Breast epithelium (tissue), 3 donors: ENCODE data around the gene PSORS1C1.

ENCODE experiments used
- CTCF ChIP-seq, 3 donors: fragments of 450-650 bp; IDR thresholded peaks; one replicate each; pipeline ENCODE4 v1.5.1; 2016 to 2017; ENCODE audit warnings: antibody characterized with exemption in 3 of 3, mild to moderate bottlenecking in 3 of 3, moderate library complexity in 3 of 3
- POLR2A ChIP-seq: fragments of 450-650 bp; IDR thresholded peaks from one replicate; pipeline ENCODE4 v1.6.1; 2016; ENCODE audit warnings: antibody characterized with exemption, mild to moderate bottlenecking, moderate library complexity
- POLR2AphosphoS5 ChIP-seq, 3 donors: sonication (generic); formaldehyde crosslinking; IDR thresholded peaks; one replicate each; pipeline ENCODE4 v1.6.1; 2017; ENCODE audit warnings: antibody characterized with exemption in 3 of 3

DNA sequence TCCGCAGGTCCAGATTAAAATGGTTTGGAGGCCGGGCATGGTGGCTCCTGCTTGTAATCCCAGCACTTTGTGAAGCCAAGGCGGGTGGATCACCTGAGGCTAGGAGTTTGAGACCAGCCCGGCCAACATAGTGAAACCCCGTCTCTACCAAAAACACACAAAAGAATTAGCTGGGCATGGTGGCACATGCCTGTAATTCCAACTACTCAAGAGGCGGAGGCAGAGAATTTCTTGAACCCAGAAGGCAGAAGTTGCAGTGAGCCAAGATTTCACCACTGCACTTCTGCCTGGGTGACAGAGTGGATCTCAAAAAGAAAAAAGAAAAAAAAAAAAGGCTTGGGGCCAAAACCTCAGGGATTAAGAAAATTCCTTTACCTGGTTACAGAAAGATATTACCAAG lies 32.7 kb upstream of the PSORS1C1 start:
- TF ChIP-seq POLR2AphosphoS5 (IDR thresholded peaks at IDR 0.05) (no peak), CTCF (IDR thresholded peaks at IDR 0.05) (no peak), POLR2A (no peak)
